ENCODE data around the gene KISS1.

DNA sequence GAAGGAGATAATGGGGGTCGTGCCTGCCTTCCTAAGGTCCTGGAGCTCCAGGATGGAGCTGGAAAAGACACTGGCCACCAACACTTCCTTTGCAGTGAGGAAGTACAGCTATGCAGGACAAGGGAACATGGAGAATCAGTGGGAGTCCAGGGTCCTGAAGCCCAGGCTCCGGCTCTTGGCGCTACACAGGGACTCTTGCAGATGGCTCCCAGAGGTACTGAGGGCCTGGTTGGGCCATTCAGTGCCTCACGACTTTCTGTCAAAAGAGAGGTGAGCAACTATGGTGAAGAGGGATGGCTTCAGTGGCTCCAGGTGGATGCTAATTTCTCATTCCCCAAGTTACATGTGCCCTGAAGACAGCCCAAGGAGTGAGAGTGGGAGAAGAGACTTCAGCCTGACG, 42.6 kb downstream of the KISS1 start:
- no peak for TF ChIP-seq RFX5 (IDR thresholded peaks at IDR 0.05; ENCODE audit: low read depth, low read length)
- TF ChIP-seq, protein P1, sequence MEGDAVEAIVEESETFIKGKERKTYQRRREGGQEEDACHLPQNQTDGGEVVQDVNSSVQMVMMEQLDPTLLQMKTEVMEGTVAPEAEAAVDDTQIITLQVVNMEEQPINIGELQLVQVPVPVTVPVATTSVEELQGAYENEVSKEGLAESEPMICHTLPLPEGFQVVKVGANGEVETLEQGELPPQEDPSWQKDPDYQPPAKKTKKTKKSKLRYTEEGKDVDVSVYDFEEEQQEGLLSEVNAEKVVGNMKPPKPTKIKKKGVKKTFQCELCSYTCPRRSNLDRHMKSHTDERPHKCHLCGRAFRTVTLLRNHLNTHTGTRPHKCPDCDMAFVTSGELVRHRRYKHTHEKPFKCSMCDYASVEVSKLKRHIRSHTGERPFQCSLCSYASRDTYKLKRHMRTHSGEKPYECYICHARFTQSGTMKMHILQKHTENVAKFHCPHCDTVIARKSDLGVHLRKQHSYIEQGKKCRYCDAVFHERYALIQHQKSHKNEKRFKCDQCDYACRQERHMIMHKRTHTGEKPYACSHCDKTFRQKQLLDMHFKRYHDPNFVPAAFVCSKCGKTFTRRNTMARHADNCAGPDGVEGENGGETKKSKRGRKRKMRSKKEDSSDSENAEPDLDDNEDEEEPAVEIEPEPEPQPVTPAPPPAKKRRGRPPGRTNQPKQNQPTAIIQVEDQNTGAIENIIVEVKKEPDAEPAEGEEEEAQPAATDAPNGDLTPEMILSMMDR (conservative IDR thresholded peaks at IDR 0.05; ENCODE audit: low read depth, low read length), result no peak
- TF ChIP-seq POLR2A (IDR thresholded peaks at IDR 0.05; ENCODE audit: low read depth, low read length), result no peak
- no peak for TF ChIP-seq FOS (IDR thresholded peaks at IDR 0.05; ENCODE audit: low read depth, low read length)
- TF ChIP-seq, protein P2, sequence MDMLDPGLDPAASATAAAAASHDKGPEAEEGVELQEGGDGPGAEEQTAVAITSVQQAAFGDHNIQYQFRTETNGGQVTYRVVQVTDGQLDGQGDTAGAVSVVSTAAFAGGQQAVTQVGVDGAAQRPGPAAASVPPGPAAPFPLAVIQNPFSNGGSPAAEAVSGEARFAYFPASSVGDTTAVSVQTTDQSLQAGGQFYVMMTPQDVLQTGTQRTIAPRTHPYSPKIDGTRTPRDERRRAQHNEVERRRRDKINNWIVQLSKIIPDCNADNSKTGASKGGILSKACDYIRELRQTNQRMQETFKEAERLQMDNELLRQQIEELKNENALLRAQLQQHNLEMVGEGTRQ (IDR thresholded peaks at IDR 0.05; ENCODE audit: low read depth, low read length), result no peak
- TF ChIP-seq BHLHE40 (IDR thresholded peaks at IDR 0.05; ENCODE audit: low read depth, low read length), result no peak
- TF ChIP-seq CEBPB (IDR thresholded peaks at IDR 0.05; ENCODE audit: low read depth, low read length), result no peak

Measured in IMR-90 (cell line).